Activated naive CD4-positive, alpha-beta T cell treated with anti-CD3 and anti-CD28 coated beads, Interleukin-2, amount 50 U/mL, for 16 hours (primary cell): ENCODE measurements around the gene VWA5B1.
"Not testable (repeated sequence)": the region's sequence is repeated elsewhere in the genome, so short reads cannot be mapped to it uniquely, and the experiment has no call there.

ENCODE experiments used
- DNase-seq: peaks from one replicate; pipeline ENCODE4 v3.0.0-alpha.2; 2020

VWA5B1 gene

GRCh38 chr1:20290624-20291597 lies at the start of gene VWA5B1:
Gene VWA5B1 (plus strand): TSS chr1:20290875. CDS start chr1:20310602, 19,727 bp downstream.
- DNase-seq, result no peak

- no peak for DNase-seq
Observed at GRCh38 chr1:20242890-20243479, 47.7 kb upstream of the VWA5B1 start.

GRCh38 chr1:20248971-20249612 lies 41.6 kb upstream of the VWA5B1 start:
- DNase-seq, result peak; percentile 44

- no peak for DNase-seq
Observed at GRCh38 chr1:20250340-20250989, 40.2 kb upstream of the VWA5B1 start.

GRCh38 chr1:20252587-20252986 lies 38.1 kb upstream of the VWA5B1 start:
- no peak for DNase-seq

GRCh38 chr1:20255666-20256065 lies 35.0 kb upstream of the VWA5B1 start:
- no peak for DNase-seq

- DNase-seq, result no peak
Observed at GRCh38 chr1:20259646-20260045, 31.0 kb upstream of the VWA5B1 start.

GRCh38 chr1:20261095-20261494 lies 29.6 kb upstream of the VWA5B1 start:
- no peak for DNase-seq

- DNase-seq, result no peak
Observed at GRCh38 chr1:20262810-20263534, 27.7 kb upstream of the VWA5B1 start.

GRCh38 chr1:20265250-20265649 lies 25.4 kb upstream of the VWA5B1 start:
- no peak for DNase-seq

GRCh38 chr1:20266141-20266540 lies 24.5 kb upstream of the VWA5B1 start:
- no peak for DNase-seq

GRCh38 chr1:20266642-20267041 lies 24.0 kb upstream of the VWA5B1 start:
- no peak for DNase-seq

GRCh38 chr1:20271498-20272400 lies 18.9 kb upstream of the VWA5B1 start:
- DNase-seq, result no peak

GRCh38 chr1:20273716-20274115 lies 17.0 kb upstream of the VWA5B1 start:
- not testable (repeated sequence) for DNase-seq

GRCh38 chr1:20275319-20275925 lies 15.3 kb upstream of the VWA5B1 start:
- DNase-seq, result no peak

- no peak for DNase-seq
Observed at GRCh38 chr1:20276485-20277159, 14.1 kb upstream of the VWA5B1 start.

GRCh38 chr1:20278692-20279130 lies 12.0 kb upstream of the VWA5B1 start:
- DNase-seq, result no peak

- no peak for DNase-seq
Observed at GRCh38 chr1:20279509-20279908, 11.2 kb upstream of the VWA5B1 start.

GRCh38 chr1:20280341-20280740 lies 10.3 kb upstream of the VWA5B1 start:
- no peak for DNase-seq

GRCh38 chr1:20280906-20281305 lies 9.8 kb upstream of the VWA5B1 start:
- DNase-seq, result no peak
